K562 (cell line): ENCODE measurements around the gene KYAT1. TPM values are rescaled to one million over a fixed set of nuclear protein-coding genes. Genes with fewer than 3 reads are reported as not detected.

Source experiments
- ATAC-seq: fragments of 200-7000 bp; cut with Tn5 transposase; 3 replicates; pipeline ENCODE4 v1.9.1; 2020; ENCODE audit warnings: moderate library complexity
- BruUV-seq: library from RNA; stranded (reverse); fragments of 400-500 nt; replicated peaks from 2 replicates; lab custom pipeline; 2021; lab: Mats Ljungman, UMichigan
- CTCF ChIA-PET: fragments of 300-600 bp; formaldehyde crosslinking; extraction: SDS; loops from one replicate; lab custom pipeline; 2021; ENCODE audit warnings: low intra/inter-chr PET ratio; lab: Yijun Ruan, JAX
- POLR2A ChIA-PET: fragments of 300-600, 350-650 bp; sonication (Branson Sonifier 250); formaldehyde crosslinking; extraction: SDS; loops from one replicate; lab custom pipeline; 2021; ENCODE audit warnings: antibody characterized with exemption, inconsistent platforms; lab: Yijun Ruan, JAX
- DNase-seq, 4 experiments: peaks; one replicate each; pipeline versions ENCODE4 v3.0.0 to v3.0.0-alpha.2; 2011 to 2018; ENCODE audit warnings: low spot score in 3 of 4, mixed read lengths in 3 of 4; ENCODE audit errors: extremely low read depth in 1 of 4
- FAIRE-seq: peaks from 2 replicates; lab custom pipeline; 2011; peaks lifted over from hg19 to GRCh38; lab: Jason Lieb, UNC
- H2AFZ ChIP-seq: 2 replicates; pipeline ENCODE4 v1.6.0; 2011; ENCODE audit warnings: low read depth, low read length, control low read depth, inconsistent platforms
- H3K27ac ChIP-seq: fragments of 200-600 bp; 3 replicates; pipeline ENCODE4 v1.8.0; 2011; ENCODE audit warnings: low read depth, mild to moderate bottlenecking, control low read depth, inconsistent platforms, low read length, moderate library complexity, mixed read lengths; ENCODE audit errors: extremely low read depth
- H3K27me3 ChIP-seq, 2 experiments: fragments of 300-600 bp in 1 of 2; 2 replicates in 1 of 2; 3 replicates in 1 of 2; pipeline versions ENCODE4 v1.6.0 to v1.8.0; 2011; ENCODE audit warnings: inconsistent platforms in 2 of 2, low read length in 2 of 2, mild to moderate bottlenecking in 1 of 2, mixed read lengths in 1 of 2, moderate library complexity in 1 of 2; ENCODE audit not compliant: control insufficient read depth in 2 of 2, insufficient read depth in 2 of 2
- H3K36me3 ChIP-seq: fragments of 300-600 bp; 3 replicates; pipeline ENCODE4 v1.8.0; 2011; ENCODE audit warnings: mild to moderate bottlenecking, low read length, inconsistent platforms; ENCODE audit not compliant: control insufficient read depth, insufficient read depth
- H3K4me1 ChIP-seq, 2 experiments: fragments of 200-600 bp in 1 of 2; replicated peaks in 1 of 2; 2 replicates in 1 of 2; 3 replicates in 1 of 2; pipeline versions ENCODE4 v1.5.1 to v1.8.0; 2011; ENCODE audit warnings: inconsistent platforms in 2 of 2, low read length in 2 of 2, mild to moderate bottlenecking in 1 of 2, mixed read lengths in 1 of 2, moderate library complexity in 1 of 2; ENCODE audit not compliant: control insufficient read depth in 2 of 2, insufficient read depth in 2 of 2
- H3K4me2 ChIP-seq: 2 replicates; pipeline ENCODE4 v1.6.1; 2011; ENCODE audit warnings: low read length, control low read depth, inconsistent platforms, mixed read lengths; ENCODE audit not compliant: insufficient read depth
- H3K4me3 ChIP-seq: fragments of 200-600 bp; sonication (generic), shearing (Covaris generic); 2 replicates; pipeline ENCODE4 v1.5.1; 2016; ENCODE audit warnings: control low read depth, inconsistent platforms
- H3K79me2 ChIP-seq: fragments of 200-600 bp; 3 replicates; pipeline ENCODE4 v1.8.0; 2011; ENCODE audit warnings: low read length, inconsistent platforms; ENCODE audit not compliant: control insufficient read depth, insufficient read depth
- H3K9ac ChIP-seq, 2 experiments: 2 replicates each; pipeline versions ENCODE4 v1.6.0 to v1.6.1; 2011; ENCODE audit warnings: low read depth in 2 of 2, low read length in 2 of 2, control low read depth in 1 of 2, inconsistent platforms in 1 of 2, mild to moderate bottlenecking in 1 of 2, mixed read lengths in 1 of 2; ENCODE audit not compliant: insufficient read depth in 1 of 2
- H3K9me1 ChIP-seq: one replicate; pipeline ENCODE4 v1.6.0; 2011; ENCODE audit warnings: inconsistent platforms, mild to moderate bottlenecking, low read length, moderate library complexity; ENCODE audit not compliant: control insufficient read depth, insufficient read depth
- H3K9me3 ChIP-seq: replicated peaks from 2 replicates; pipeline ENCODE4 v1.5.1; 2011; ENCODE audit warnings: low read depth, low read length, inconsistent platforms; ENCODE audit not compliant: control insufficient read depth, insufficient read depth
- H4K20me1 ChIP-seq: replicated peaks from 2 replicates; pipeline ENCODE4 v1.6.1; 2011; ENCODE audit warnings: low read length, inconsistent platforms, mixed read lengths; ENCODE audit not compliant: control insufficient read depth, insufficient read depth
- CCAR2 ChIP-seq: fragments of 200-400 bp; formaldehyde crosslinking; IDR thresholded peaks from 2 replicates; pipeline ENCODE4 v1.6.1; 2017; ENCODE audit warnings: mild to moderate bottlenecking, low read depth, low read length
- EHMT2 ChIP-seq: fragments of 450-650 bp; IDR thresholded peaks from 2 replicates; pipeline ENCODE4 v1.6.1; 2018; ENCODE audit warnings: antibody characterized with exemption
- GABPA ChIP-seq: fragments of 200-800 bp; sonication (Bioruptor generic); conservative IDR thresholded peaks from 2 replicates; pipeline ENCODE4 v1.6.1; 2016; ENCODE audit warnings: low read depth, missing genetic modification characterization, missing compliant biosample characterization
- POLR2B ChIP-seq: fragments of 450-650 bp; IDR thresholded peaks from 2 replicates; pipeline ENCODE4 v1.6.1; 2018; ENCODE audit warnings: low read depth; ENCODE audit not compliant: partially characterized antibody
- POLR2G ChIP-seq: fragments of 200-400 bp; formaldehyde crosslinking; IDR thresholded peaks from 2 replicates; pipeline ENCODE4 v1.6.1; 2017; ENCODE audit warnings: low read depth, mild to moderate bottlenecking, antibody characterized with exemption, low read length, moderate library complexity
- RBFOX2 ChIP-seq: fragments of 200-400 bp; formaldehyde crosslinking; IDR thresholded peaks from 2 replicates; pipeline ENCODE4 v1.6.1; 2017; ENCODE audit warnings: low read depth, mild to moderate bottlenecking, low read length, moderate library complexity
- TAF15 ChIP-seq: fragments of 200-400 bp; formaldehyde crosslinking; IDR thresholded peaks from 2 replicates; pipeline ENCODE4 v1.6.1; 2017; ENCODE audit warnings: mild to moderate bottlenecking, low read depth, low read length, moderate library complexity
- TAF7 ChIP-seq: fragments of 450-650 bp; IDR thresholded peaks from 2 replicates; pipeline ENCODE4 v1.6.1; 2016; ENCODE audit warnings: missing genetic modification characterization, missing compliant biosample characterization
- TRIM25 ChIP-seq: fragments of 450-650 bp; IDR thresholded peaks from 2 replicates; pipeline ENCODE4 v1.7.0; 2016; ENCODE audit warnings: borderline replicate concordance
- XRCC4 ChIP-seq: IDR thresholded peaks from one replicate; pipeline ENCODE4 v1.6.1; 2011; ENCODE audit not compliant: insufficient read depth, insufficient read length; ENCODE audit errors: extremely low read depth
- ZNF263 ChIP-seq: sonication (generic); formaldehyde crosslinking; IDR thresholded peaks from 2 replicates; pipeline ENCODE4 v1.8.0; 2022; ENCODE audit warnings: mild to moderate bottlenecking, missing genetic modification reagents, borderline replicate concordance
- ZNF444 ChIP-seq: fragments of 250-450 bp; sonication (Bioruptor Pico); IDR thresholded peaks from 2 replicates; pipeline ENCODE4 v1.4.0; 2020; ENCODE audit warnings: mild to moderate bottlenecking, moderate library complexity
- WGBS: fragments of 100-300 bp; shearing (Covaris generic); methylation state at CpG from one replicate; pipeline ENCODE4 v1.1.6; 2016; ENCODE audit warnings: low coverage, mixed read lengths; ENCODE audit not compliant: insufficient coverage; ENCODE audit errors: missing lambda C conversion rate; 5-methylcytosine and 5-hydroxymethylcytosine counted together
- in situ Hi-C: fragments of 300-500 bp; cut with MboI; formaldehyde crosslinking; loops from 4 replicates; pipeline ENCODE4 v1.15.0; 2018; ENCODE audit warnings: inconsistent platforms, mixed read lengths
- intact Hi-C: fragments of 100-400 bp; cut with micrococcal nuclease; formaldehyde crosslinking; loops from 2 replicates; pipeline ENCODE4 v1.14.2; 2022
- polyA plus RNA-seq, 8 experiments: library from polyadenylated mRNA; depleted of rRNA in 4 of 8; stranded (reverse) in 5 of 8; unstranded in 3 of 8; fragments of >200 nt; fragmentation: Nextera tagmentation in 2 of 8; fragmentation: Illumina TruSeq in 1 of 8; extraction: Ambion mirVana in 2 of 8; extraction: Trizol in 1 of 8; gene quantifications; 2 replicates each; pipeline versions ENCODE4 v1.2.1 to v1.2.3, GENCODE V29; 2011 to 2014; ENCODE audit warnings: inconsistent platforms in 1 of 8, missing spikeins in 1 of 8
- total RNA-seq, 7 experiments: library from RNA; depleted of rRNA in 6 of 7; stranded (reverse); fragments of >200 nt in 6 of 7; fragmentation: Illumina TruSeq in 2 of 7; extraction: Trizol in 2 of 7; gene quantifications; 2 replicates each; pipeline versions ENCODE4 v1.2.1 to v1.2.3, GENCODE V29; 2011 to 2021; ENCODE audit warnings: low replicate concordance in 1 of 7

Gene KYAT1
- total and polyA plus RNA-seq, 9 of the 15 experiments (the other 6 are each of a cell fraction or from before 2014, with no cell fraction given) = 6.4 to 16.8 (median 11.1) TPM

GRCh38 chr9:128809036-128809599, 72.6 kb downstream of the KYAT1 start:
- peak; percentile 48; the same call in 2 of the 3 replicates for ATAC-seq
- H3K4me2 ChIP-seq = no peak overlapping the region
- no peak for TF ChIP-seq XRCC4
- no peak for TF ChIP-seq EHMT2
- TF ChIP-seq RBFOX2 = peak; percentile 25; the same call in 1 of the 2 replicates
- 0 out of 2 replicates have a peak, but pooled peaks have one; percentile 37 for TF ChIP-seq POLR2G
- H3K36me3 ChIP-seq = peaks cover 45% of the 10 kb centered on the region; the same call in 1 of the 3 replicates
- no peak overlapping the region for H3K4me3 ChIP-seq
- H3K9me3 ChIP-seq = no peaks in the 10 kb centered on the region
- POLR2A ChIA-PET = interaction anchor here (0.6 to 2.3 kb wide), 4 partner anchors 10 to 403 kb away, joined by 3 to 21 read pairs (median 8); partner anchors contain the start of gene ENDOG
- 91% methylated on average over 12 of the region's 12 CpGs for WGBS
- H3K9me1 ChIP-seq = no peaks in the 10 kb centered on the region
- no peaks in the 10 kb centered on the region for H3K79me2 ChIP-seq
- no peak overlapping the region for H3K9ac ChIP-seq
- no peaks in the 10 kb centered on the region for H4K20me1 ChIP-seq
- H2AFZ ChIP-seq = no peak overlapping the region
- FAIRE-seq = no peak
- DNase-seq = no peak
- H3K27me3 ChIP-seq = no peaks in the 10 kb centered on the region
- H3K4me1 ChIP-seq = peaks cover 0 to 3% of the 10 kb centered on the region in 2 experiments; a peak in 3 of 5 replicates
- intact Hi-C loops (no loop called here), in situ Hi-C loops (no loop called here)
- H3K27ac ChIP-seq = no peak overlapping the region
- CTCF ChIA-PET = no interaction called here
- no TSS peak for BruUV-seq

- intact Hi-C loops = no loop called here
- Histone ChIP-seq H3K9ac (no peak overlapping the region), H4K20me1 (no peaks in the 10 kb centered on the region), H3K27ac (no peak overlapping the region), H2AFZ (no peak overlapping the region), H3K9me1 (no peaks in the 10 kb centered on the region), H3K9me3 (no peaks in the 10 kb centered on the region), H3K4me2 (no peak overlapping the region), H3K79me2 (no peaks in the 10 kb centered on the region), H3K4me3 (no peak overlapping the region)
- no peak for DNase-seq
- ChIA-PET POLR2A (interaction anchor here (0.7 to 2.3 kb wide), 3 partner anchors 10 to 404 kb away, joined by 3 to 21 read pairs (median 12); partner anchors contain the start of gene ENDOG), CTCF (no interaction called here)
- no TSS peak for BruUV-seq
- no peak for ATAC-seq
- TF ChIP-seq TAF7 = no peak
- no peak for TF ChIP-seq GABPA (tag)
- TF ChIP-seq ZNF444 = no peak
- peak; percentile 82 for TF ChIP-seq ZNF263
- peak; percentile 7 for TF ChIP-seq POLR2B
- no peak for TF ChIP-seq TAF15
- no peak for TF ChIP-seq TRIM25
- TF ChIP-seq CCAR2 = no peak
- TF ChIP-seq, all 486 proteins: peak for 2
- FAIRE-seq = no peak
- Histone ChIP-seq H3K4me1 (peaks cover 0 to 3% of the 10 kb centered on the region in 2 experiments; a peak in 3 of 5 replicates), H3K27me3 (no peaks in the 10 kb centered on the region), H3K36me3 (peaks cover 51% of the 10 kb centered on the region; the same call in 2 of the 3 replicates)
- WGBS = 83% methylated on average over 3 of the region's 3 CpGs
- in situ Hi-C loops = no loop called here
These were observed 73.2 kb downstream of the KYAT1 start for GRCh38 chr9:128808543-128808942.
